OCI-LY1 (cell line): ENCODE measurements around the gene GDF15.
"Not testable (repeated sequence)": the region's sequence is repeated elsewhere in the genome, so short reads cannot be mapped to it uniquely, and the experiment has no call there.

Source experiments
- H2AFZ ChIP-seq: fragments of 200-600 bp; sonication (generic), shearing (Covaris generic); 2 replicates; pipeline ENCODE4 v1.6.0; 2014; ENCODE audit warnings: antibody characterized with exemption, mild to moderate bottlenecking, low read length
- H3F3A ChIP-seq: fragments of 200-600 bp; sonication (generic), shearing (Covaris generic); 2 replicates; pipeline ENCODE4 v1.6.0; 2014; ENCODE audit warnings: mild to moderate bottlenecking, antibody characterized with exemption, low read length, moderate library complexity; ENCODE audit not compliant: insufficient read depth
- H3K27ac ChIP-seq: fragments of 200-600 bp; sonication (generic); 2 replicates; pipeline ENCODE4 v1.5.1; 2014; ENCODE audit warnings: low read length, mixed run types, mild to moderate bottlenecking, low read depth; ENCODE audit not compliant: poor library complexity, severe bottlenecking
- H3K27me3 ChIP-seq: fragments of 200-600 bp; sonication (generic); 2 replicates; pipeline ENCODE4 v1.6.0; 2014; ENCODE audit warnings: antibody characterized with exemption, mild to moderate bottlenecking, low read length, moderate library complexity; ENCODE audit not compliant: insufficient read depth
- H3K36me3 ChIP-seq: fragments of 200-600 bp; sonication (generic); 2 replicates; pipeline ENCODE4 v1.6.1; 2014; ENCODE audit warnings: mild to moderate bottlenecking, antibody characterized with exemption, low read length, moderate library complexity, mixed read lengths; ENCODE audit not compliant: insufficient read depth
- H3K4me1 ChIP-seq: fragments of 200-600 bp; sonication (generic); 2 replicates; pipeline ENCODE4 v1.5.1; 2014; ENCODE audit warnings: mild to moderate bottlenecking, low read length, moderate library complexity; ENCODE audit not compliant: insufficient read depth, severe bottlenecking
- H3K4me2 ChIP-seq: fragments of 200-600 bp; sonication (generic), shearing (Covaris generic); 2 replicates; pipeline ENCODE4 v1.6.1; 2014; ENCODE audit warnings: low read length
- H3K4me3 ChIP-seq: fragments of 200-600 bp; sonication (generic); 2 replicates; pipeline ENCODE4 v1.5.1; 2014; ENCODE audit warnings: low read length, low read depth, mild to moderate bottlenecking, mixed read lengths; ENCODE audit not compliant: poor library complexity, severe bottlenecking
- H3K79me2 ChIP-seq: fragments of 200-600 bp; shearing (Covaris generic); 2 replicates; pipeline ENCODE4 v1.6.1; 2016; ENCODE audit warnings: mixed run types, low read length, mixed read lengths; ENCODE audit not compliant: insufficient read depth
- H3K9ac ChIP-seq: fragments of 200-600 bp; sonication (generic), shearing (Covaris generic); 2 replicates; pipeline ENCODE4 v1.6.1; 2014; ENCODE audit warnings: mild to moderate bottlenecking, low read length, mixed read lengths
- H3K9me2 ChIP-seq: fragments of 200-600 bp; sonication (generic), shearing (Covaris generic); 2 replicates; pipeline ENCODE4 v1.6.1; 2014; ENCODE audit warnings: low read depth, mild to moderate bottlenecking, low read length, mixed read lengths
- H3K9me3 ChIP-seq: fragments of 200-600 bp; shearing (Covaris generic); 2 replicates; pipeline ENCODE4 v1.6.1; 2014; ENCODE audit warnings: low read length, mixed read lengths
- H4K20me1 ChIP-seq: fragments of 200-600 bp; sonication (generic), shearing (Covaris generic); 2 replicates; pipeline ENCODE4 v1.6.0; 2016; ENCODE audit warnings: mild to moderate bottlenecking, low read length; ENCODE audit not compliant: insufficient read depth
- CTCF ChIP-seq: fragments of 200-600 bp; sonication (generic), shearing (Covaris generic); IDR thresholded peaks from 2 replicates; pipeline ENCODE4 v1.5.1; 2017; ENCODE audit warnings: mild to moderate bottlenecking, antibody characterized with exemption, low read length, moderate library complexity, mixed read lengths
- EZH2 ChIP-seq: fragments of 200-600 bp; sonication (generic), shearing (Covaris generic); IDR thresholded peaks from 2 replicates; pipeline ENCODE4 v1.8.0; 2017; ENCODE audit warnings: borderline replicate concordance, mixed run types, mild to moderate bottlenecking, antibody characterized with exemption, low read length, moderate library complexity, mixed read lengths

GDF15 gene

GRCh38 chr19:18363787-18364186, 22.2 kb upstream of the GDF15 start:
- no peak overlapping the region for H2AFZ ChIP-seq
- no peaks in the 10 kb centered on the region for H3F3A ChIP-seq
- no peak overlapping the region for H3K4me3 ChIP-seq
- TF ChIP-seq CTCF = no peak
- no peak for TF ChIP-seq EZH2
- no peaks in the 10 kb centered on the region for H4K20me1 ChIP-seq
- H3K79me2 ChIP-seq = no peaks in the 10 kb centered on the region
- no peak overlapping the region for H3K4me2 ChIP-seq
- no peaks in the 10 kb centered on the region for H3K27me3 ChIP-seq
- peaks cover 7% of the 10 kb centered on the region for H3K4me1 ChIP-seq
- H3K36me3 ChIP-seq = 0 out of 2 replicates have a peak, but pooled peaks cover 3% of the 10 kb centered on the region
- H3K9ac ChIP-seq = no peak overlapping the region
- no peak overlapping the region for H3K27ac ChIP-seq
- no peaks in the 10 kb centered on the region for H3K9me2 ChIP-seq
- no peaks in the 10 kb centered on the region for H3K9me3 ChIP-seq

- not testable (repeated sequence) for H2AFZ ChIP-seq, H3K79me2 ChIP-seq, H3F3A ChIP-seq, H3K36me3 ChIP-seq, H3K27ac ChIP-seq, H4K20me1 ChIP-seq, H3K9ac ChIP-seq, H3K4me2 ChIP-seq, H3K4me1 ChIP-seq, H3K27me3 ChIP-seq, H3K9me3 ChIP-seq, H3K9me2 ChIP-seq, H3K4me3 ChIP-seq
These were observed 21.6 kb upstream of the GDF15 start for GRCh38 chr19:18364277-18364825.

GRCh38 chr19:18364826-18365528, 21.0 kb upstream of the GDF15 start:
- Histone ChIP-seq H3K27me3 (no peaks in the 10 kb centered on the region), H4K20me1 (no peaks in the 10 kb centered on the region), H3K9me3 (no peaks in the 10 kb centered on the region), H3K36me3 (0 out of 2 replicates have a peak, but pooled peaks cover 3% of the 10 kb centered on the region), H3F3A (no peaks in the 10 kb centered on the region), H3K9ac (no peak overlapping the region), H3K4me1 (peaks cover 7% of the 10 kb centered on the region), H3K9me2 (no peaks in the 10 kb centered on the region), H3K79me2 (no peaks in the 10 kb centered on the region), H3K27ac (no peak overlapping the region), H3K4me3 (no peak overlapping the region), H3K4me2 (no peak overlapping the region), H2AFZ (no peak overlapping the region)
- no peak for TF ChIP-seq CTCF
- TF ChIP-seq EZH2 = no peak

GRCh38 chr19:18366021-18366435, 19.9 kb upstream of the GDF15 start:
- no peaks in the 10 kb centered on the region for H3K9me3 ChIP-seq
- no peaks in the 10 kb centered on the region for H3K9me2 ChIP-seq
- no peaks in the 10 kb centered on the region for H3K27me3 ChIP-seq
- no peak overlapping the region for H3K9ac ChIP-seq
- H3F3A ChIP-seq = no peaks in the 10 kb centered on the region
- H3K27ac ChIP-seq = no peak overlapping the region
- peaks cover 7% of the 10 kb centered on the region for H3K4me1 ChIP-seq
- no peaks in the 10 kb centered on the region for H3K79me2 ChIP-seq
- H3K4me2 ChIP-seq = no peak overlapping the region
- H4K20me1 ChIP-seq = no peaks in the 10 kb centered on the region
- H3K36me3 ChIP-seq = 0 out of 2 replicates have a peak, but pooled peaks cover 3% of the 10 kb centered on the region
- H2AFZ ChIP-seq = no peak overlapping the region
- H3K4me3 ChIP-seq = no peak overlapping the region
- no peak for TF ChIP-seq CTCF
- TF ChIP-seq EZH2 = no peak
